PC-3 (cell line): Measurements from ENCODE around the gene METRN.

Experiments used
- EZH2 ChIP-seq: fragments of 300-600 bp; sonication (generic); IDR thresholded peaks from one replicate; pipeline ENCODE4 v1.6.1; 2017; ENCODE audit warnings: antibody characterized with exemption, mild to moderate bottlenecking, low read length; ENCODE audit not compliant: unreplicated experiment
- EZH2phosphoT487 ChIP-seq: fragments of 300-600 bp; sonication (generic); IDR thresholded peaks from 2 replicates; pipeline ENCODE4 v1.6.1; 2018; ENCODE audit warnings: mild to moderate bottlenecking, antibody characterized with exemption, low read length, borderline replicate concordance
- TF ChIP-seq, protein P1 (sequence below): fragments of 300-600 bp; sonication (generic); conservative IDR thresholded peaks from 2 replicates; pipeline ENCODE4 v1.5.1; 2017; ENCODE audit warnings: antibody characterized with exemption, low read depth, mild to moderate bottlenecking, low read length

- TF ChIP-seq, protein P1, sequence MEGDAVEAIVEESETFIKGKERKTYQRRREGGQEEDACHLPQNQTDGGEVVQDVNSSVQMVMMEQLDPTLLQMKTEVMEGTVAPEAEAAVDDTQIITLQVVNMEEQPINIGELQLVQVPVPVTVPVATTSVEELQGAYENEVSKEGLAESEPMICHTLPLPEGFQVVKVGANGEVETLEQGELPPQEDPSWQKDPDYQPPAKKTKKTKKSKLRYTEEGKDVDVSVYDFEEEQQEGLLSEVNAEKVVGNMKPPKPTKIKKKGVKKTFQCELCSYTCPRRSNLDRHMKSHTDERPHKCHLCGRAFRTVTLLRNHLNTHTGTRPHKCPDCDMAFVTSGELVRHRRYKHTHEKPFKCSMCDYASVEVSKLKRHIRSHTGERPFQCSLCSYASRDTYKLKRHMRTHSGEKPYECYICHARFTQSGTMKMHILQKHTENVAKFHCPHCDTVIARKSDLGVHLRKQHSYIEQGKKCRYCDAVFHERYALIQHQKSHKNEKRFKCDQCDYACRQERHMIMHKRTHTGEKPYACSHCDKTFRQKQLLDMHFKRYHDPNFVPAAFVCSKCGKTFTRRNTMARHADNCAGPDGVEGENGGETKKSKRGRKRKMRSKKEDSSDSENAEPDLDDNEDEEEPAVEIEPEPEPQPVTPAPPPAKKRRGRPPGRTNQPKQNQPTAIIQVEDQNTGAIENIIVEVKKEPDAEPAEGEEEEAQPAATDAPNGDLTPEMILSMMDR, result no peak
- no peak for TF ChIP-seq EZH2
- no peak for TF ChIP-seq EZH2phosphoT487
These were observed 24.9 kb downstream of the METRN start for GRCh38 chr16:739560-740458.
